Retinal pigment epithelial cell (primary cell): Measurements from ENCODE around the gene SIAE.
A peak's percentile ranks its signal among the peaks of the same experiment; 100 is the strongest.

Experiments used
- DNase-seq: peaks from one replicate; pipeline ENCODE4 v3.0.0-alpha.2; 2010; ENCODE audit warnings: low read depth
- H3K4me3 ChIP-seq: 2 replicates; pipeline ENCODE4 v1.5.1; 2011; ENCODE audit warnings: mild to moderate bottlenecking, low read length, control low read depth, moderate library complexity
- CTCF ChIP-seq: conservative IDR thresholded peaks from 2 replicates; pipeline ENCODE4 v1.5.1; 2011; ENCODE audit warnings: low read depth, low read length, control low read depth, inconsistent platforms

SIAE gene

GRCh38 chr11:124657904-124658303 is 15.6 kb downstream of the SIAE start:
- TF ChIP-seq CTCF: no peak
- no peak overlapping the region for H3K4me3 ChIP-seq
- DNase-seq: no peak

- no peak overlapping the region for H3K4me3 ChIP-seq
- DNase-seq: no peak
- no peak for TF ChIP-seq CTCF
Measured at GRCh38 chr11:124656774-124657630, 16.5 kb downstream of the SIAE start.

- no peak overlapping the region for H3K4me3 ChIP-seq
- TF ChIP-seq CTCF: no peak
- DNase-seq: no peak
Measured at GRCh38 chr11:124648610-124649009, 24.9 kb downstream of the SIAE start.

GRCh38 chr11:124646148-124646547 is 27.4 kb downstream of the SIAE start:
- H3K4me3 ChIP-seq: no peak overlapping the region
- DNase-seq: no peak
- no peak for TF ChIP-seq CTCF

DNA sequence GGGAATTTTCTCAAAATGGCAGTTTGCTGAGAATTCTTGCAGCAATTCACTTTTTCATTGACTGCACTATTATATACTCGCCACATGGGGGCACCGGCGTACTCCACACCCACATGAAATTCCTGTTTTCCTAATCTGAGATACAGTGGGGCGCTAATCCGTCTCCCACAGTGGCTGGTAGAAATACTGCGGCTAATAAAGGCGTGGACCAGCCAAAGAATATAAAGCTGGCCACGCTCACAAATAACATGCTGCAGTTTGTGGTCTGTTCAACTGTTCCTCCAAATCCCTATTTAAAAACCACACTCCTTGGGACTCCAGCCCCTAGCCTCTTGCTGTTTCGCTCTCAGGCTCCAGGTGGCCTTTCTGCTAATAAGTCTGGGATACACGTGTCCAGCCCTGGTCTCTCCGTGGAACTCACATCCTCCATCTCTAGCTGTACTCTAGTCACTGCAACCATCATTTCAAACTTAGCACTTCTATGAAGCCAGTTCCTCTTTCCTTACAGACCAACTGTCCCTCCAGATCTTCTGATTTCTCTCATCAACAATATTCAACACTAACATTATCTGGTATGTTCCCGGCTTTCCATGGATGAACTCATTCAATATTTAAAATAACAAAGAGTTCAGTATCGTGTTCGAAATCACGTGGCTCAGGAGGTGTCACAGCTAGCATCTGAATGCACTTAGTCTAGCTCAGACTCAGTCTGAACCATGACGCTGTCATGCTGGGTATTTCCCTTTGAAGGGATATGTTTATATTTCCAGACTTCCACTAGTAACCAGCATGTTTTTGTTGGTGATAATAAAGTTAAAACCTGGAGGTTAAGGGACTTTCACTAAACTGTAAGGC is 28.9 kb downstream of the SIAE start:
- peak; percentile 48 for DNase-seq
- H3K4me3 ChIP-seq: no peak overlapping the region
- TF ChIP-seq CTCF: peak; percentile 71

DNA sequence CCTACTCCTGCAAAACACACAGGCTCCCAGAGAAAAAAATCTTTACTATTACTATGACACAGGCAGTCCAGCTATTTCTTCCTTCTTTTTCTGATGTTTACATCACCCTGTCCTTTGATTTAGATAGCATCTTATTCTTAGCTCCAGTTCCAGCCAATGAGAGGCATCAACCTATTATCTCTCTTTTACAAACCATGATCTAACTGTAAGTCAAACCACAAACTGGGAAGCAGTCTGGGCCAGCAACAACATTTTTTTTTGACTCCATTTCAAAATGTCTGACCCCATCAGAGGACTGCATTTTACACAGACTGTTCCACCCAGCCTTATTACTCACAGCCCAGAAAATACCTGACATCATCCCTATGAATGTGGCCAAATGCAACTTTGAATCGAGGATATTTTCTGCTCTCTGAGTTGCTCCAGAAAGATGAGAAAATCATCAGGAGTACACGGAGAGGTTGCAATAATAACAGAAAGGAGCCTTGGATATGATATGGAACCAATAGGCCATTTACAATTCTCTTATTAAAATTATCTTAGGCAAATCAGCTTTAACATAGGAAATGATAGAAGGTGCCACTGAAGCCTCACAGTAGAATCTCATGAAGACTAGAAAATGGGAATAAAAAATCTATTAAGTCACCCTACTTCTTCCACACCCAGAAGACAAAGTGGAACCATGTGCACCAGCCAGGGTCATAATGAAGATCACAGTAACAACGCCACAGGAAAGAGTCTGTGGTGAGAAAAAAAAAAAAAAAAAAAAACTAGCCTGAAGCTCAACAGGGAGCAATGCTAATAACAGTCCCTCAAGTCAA is 29.7 kb downstream of the SIAE start:
- DNase-seq: no peak
- H3K4me3 ChIP-seq: no peak overlapping the region
- no peak for TF ChIP-seq CTCF
